ENCODE data around the gene CDH13. TPM values are rescaled to one million over a fixed set of nuclear protein-coding genes. Genes with fewer than 3 reads are reported as not detected.

The CDH13 gene
- total and polyA plus RNA-seq, 2 donors (not counting 1 experiment from before 2014, with no cell fraction given), result 27.6 to 96.7 TPM

DNA sequence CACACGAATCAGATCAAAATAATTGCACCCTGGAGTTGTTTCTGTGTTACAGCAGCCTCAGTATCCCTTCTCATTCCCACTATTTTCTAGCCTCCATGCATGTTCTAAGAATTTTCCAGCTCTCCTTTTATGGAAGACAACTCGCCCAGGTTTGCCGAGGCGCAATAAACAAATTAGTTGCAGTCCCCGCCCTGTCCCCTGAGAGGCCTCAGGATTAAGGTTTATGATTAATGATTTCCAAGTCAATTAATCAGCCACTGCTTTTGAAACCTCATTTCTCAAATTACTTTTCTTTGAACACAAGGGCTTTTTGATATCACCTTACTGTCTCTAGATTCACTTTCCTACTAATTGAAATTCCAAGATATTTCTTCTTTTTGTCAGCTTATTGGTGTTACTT, 1042.7 kb downstream of the CDH13 start:
- TF ChIP-seq, protein P1, sequence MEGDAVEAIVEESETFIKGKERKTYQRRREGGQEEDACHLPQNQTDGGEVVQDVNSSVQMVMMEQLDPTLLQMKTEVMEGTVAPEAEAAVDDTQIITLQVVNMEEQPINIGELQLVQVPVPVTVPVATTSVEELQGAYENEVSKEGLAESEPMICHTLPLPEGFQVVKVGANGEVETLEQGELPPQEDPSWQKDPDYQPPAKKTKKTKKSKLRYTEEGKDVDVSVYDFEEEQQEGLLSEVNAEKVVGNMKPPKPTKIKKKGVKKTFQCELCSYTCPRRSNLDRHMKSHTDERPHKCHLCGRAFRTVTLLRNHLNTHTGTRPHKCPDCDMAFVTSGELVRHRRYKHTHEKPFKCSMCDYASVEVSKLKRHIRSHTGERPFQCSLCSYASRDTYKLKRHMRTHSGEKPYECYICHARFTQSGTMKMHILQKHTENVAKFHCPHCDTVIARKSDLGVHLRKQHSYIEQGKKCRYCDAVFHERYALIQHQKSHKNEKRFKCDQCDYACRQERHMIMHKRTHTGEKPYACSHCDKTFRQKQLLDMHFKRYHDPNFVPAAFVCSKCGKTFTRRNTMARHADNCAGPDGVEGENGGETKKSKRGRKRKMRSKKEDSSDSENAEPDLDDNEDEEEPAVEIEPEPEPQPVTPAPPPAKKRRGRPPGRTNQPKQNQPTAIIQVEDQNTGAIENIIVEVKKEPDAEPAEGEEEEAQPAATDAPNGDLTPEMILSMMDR (conservative IDR thresholded peaks at IDR 0.05 in 1 of 2, IDR thresholded peaks at IDR 0.05 in 1 of 2; ENCODE audit: low read depth in 1 of 2, low read length in 2 of 2), result no peak
- no peak for TF ChIP-seq EZH2 (IDR thresholded peaks at IDR 0.05; ENCODE audit: low read length, missing control alignments)
- H3K27ac ChIP-seq (ENCODE audit: insufficient read depth, low read length), result no peak overlapping the region
- no peaks in the 10 kb centered on the region for H3K79me2 ChIP-seq (ENCODE audit: control insufficient read depth, insufficient read depth, low read length)
- no peaks in the 10 kb centered on the region for H3K9me3 ChIP-seq (ENCODE audit: control insufficient read depth, insufficient read depth, low read depth, low read length)
- no peaks in the 10 kb centered on the region for H3K27me3 ChIP-seq (ENCODE audit: control insufficient read depth, insufficient read depth, low read length)
- no peaks in the 10 kb centered on the region for H4K20me1 ChIP-seq (ENCODE audit: control insufficient read depth, extremely low read depth, insufficient read depth, low read length)
- no peaks in the 10 kb centered on the region for H3K4me1 ChIP-seq (ENCODE audit: control insufficient read depth, extremely low read depth, insufficient read depth, low read length)
- H3K9ac ChIP-seq (ENCODE audit: insufficient read depth, low read length), result no peak overlapping the region
- DNase-seq (ENCODE audit: low read depth in 2 of 2), result no peak
- no peak overlapping the region for H3K4me3 ChIP-seq (replicated peaks in 1 of 4; ENCODE audit: control extremely low read depth in 1 of 4, insufficient read depth in 1 of 4, low read depth in 3 of 4, low read length in 4 of 4)
- H2AFZ ChIP-seq (ENCODE audit: low read length), result no peak overlapping the region
- no peak overlapping the region for H3K4me2 ChIP-seq (ENCODE audit: extremely low read depth, insufficient read depth, low read length)
- no peaks in the 10 kb centered on the region for H3K36me3 ChIP-seq (ENCODE audit: control insufficient read depth, insufficient read depth, low read length)

DNA sequence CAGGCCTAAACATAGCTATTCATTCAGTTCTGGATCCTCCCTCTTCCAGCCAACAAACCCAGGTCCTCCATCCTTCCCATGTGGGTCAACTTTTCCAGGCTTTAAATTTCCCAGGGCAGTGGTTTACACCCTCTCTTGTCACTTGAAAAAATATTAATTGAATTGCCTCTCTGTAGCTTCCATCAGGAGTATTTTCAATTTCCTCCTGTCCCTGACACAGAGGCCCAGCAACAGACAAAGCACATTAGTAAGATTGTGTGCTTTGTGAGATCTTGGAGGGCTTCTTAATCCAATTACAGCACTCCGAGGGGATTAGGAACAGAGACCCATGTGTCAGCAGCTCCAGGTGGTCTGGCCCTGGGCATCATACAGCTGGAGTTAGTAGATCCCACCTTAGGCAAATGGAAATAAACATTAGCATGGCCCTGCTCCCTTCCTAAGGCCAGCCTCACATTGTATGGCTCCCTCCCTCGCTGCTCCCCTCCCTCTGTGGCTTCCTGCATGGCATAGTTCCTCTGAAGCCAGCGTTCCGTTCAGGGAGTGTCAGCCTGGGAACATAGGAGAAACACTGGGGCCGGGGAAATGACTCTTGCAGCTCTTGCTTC, 1048.3 kb downstream of the CDH13 start:
- Histone ChIP-seq H3K36me3 (ENCODE audit: control insufficient read depth, insufficient read depth, low read length) (no peaks in the 10 kb centered on the region), H3K4me1 (ENCODE audit: control insufficient read depth, extremely low read depth, insufficient read depth, low read length) (no peaks in the 10 kb centered on the region), H3K9me3 (ENCODE audit: control insufficient read depth, insufficient read depth, low read depth, low read length) (no peaks in the 10 kb centered on the region), H2AFZ (ENCODE audit: low read length) (no peak overlapping the region), H3K79me2 (ENCODE audit: control insufficient read depth, insufficient read depth, low read length) (no peaks in the 10 kb centered on the region), H3K4me2 (ENCODE audit: extremely low read depth, insufficient read depth, low read length) (no peak overlapping the region), H3K27ac (ENCODE audit: insufficient read depth, low read length) (no peak overlapping the region), H3K27me3 (ENCODE audit: control insufficient read depth, insufficient read depth, low read length) (no peaks in the 10 kb centered on the region), H3K4me3 (replicated peaks in 1 of 4; ENCODE audit: control extremely low read depth in 1 of 4, insufficient read depth in 1 of 4, low read depth in 3 of 4, low read length in 4 of 4) (no peak overlapping the region), H4K20me1 (ENCODE audit: control insufficient read depth, extremely low read depth, insufficient read depth, low read length) (no peaks in the 10 kb centered on the region), H3K9ac (ENCODE audit: insufficient read depth, low read length) (no peak overlapping the region)
- no peak for DNase-seq (ENCODE audit: low read depth in 2 of 2)
- TF ChIP-seq, protein P1 (conservative IDR thresholded peaks at IDR 0.05 in 1 of 2, IDR thresholded peaks at IDR 0.05 in 1 of 2; ENCODE audit: low read depth in 1 of 2, low read length in 2 of 2), result no peak
- TF ChIP-seq EZH2 (IDR thresholded peaks at IDR 0.05; ENCODE audit: low read length, missing control alignments), result no peak

DNA sequence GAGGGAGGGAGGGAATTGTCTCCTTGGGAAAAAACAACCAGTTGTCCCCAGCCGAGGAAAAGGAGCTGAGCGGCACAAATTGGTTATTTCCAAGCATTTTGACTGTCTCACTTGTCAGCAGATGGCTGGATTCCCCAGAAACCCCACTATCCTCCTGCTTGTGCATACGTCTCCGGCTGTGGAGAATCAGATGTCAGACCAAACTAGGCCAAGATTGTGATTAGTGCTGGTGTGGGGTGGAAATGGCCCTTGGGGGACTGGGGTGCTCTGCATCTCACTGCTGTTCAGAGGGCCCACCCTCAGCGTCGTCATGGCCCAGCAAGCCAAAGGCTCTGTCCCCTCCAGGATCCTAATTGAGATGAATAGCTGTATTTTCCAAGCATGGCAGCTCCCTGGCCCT, 1049.3 kb downstream of the CDH13 start:
- Histone ChIP-seq H3K4me1 (ENCODE audit: control insufficient read depth, extremely low read depth, insufficient read depth, low read length) (no peaks in the 10 kb centered on the region), H3K4me2 (ENCODE audit: extremely low read depth, insufficient read depth, low read length) (no peak overlapping the region), H4K20me1 (ENCODE audit: control insufficient read depth, extremely low read depth, insufficient read depth, low read length) (no peaks in the 10 kb centered on the region), H3K27ac (ENCODE audit: insufficient read depth, low read length) (no peak overlapping the region), H3K4me3 (replicated peaks in 1 of 4; ENCODE audit: control extremely low read depth in 1 of 4, insufficient read depth in 1 of 4, low read depth in 3 of 4, low read length in 4 of 4) (no peak overlapping the region), H3K9me3 (ENCODE audit: control insufficient read depth, insufficient read depth, low read depth, low read length) (no peaks in the 10 kb centered on the region), H2AFZ (ENCODE audit: low read length) (no peak overlapping the region), H3K9ac (ENCODE audit: insufficient read depth, low read length) (no peak overlapping the region), H3K27me3 (ENCODE audit: control insufficient read depth, insufficient read depth, low read length) (no peaks in the 10 kb centered on the region), H3K36me3 (ENCODE audit: control insufficient read depth, insufficient read depth, low read length) (no peaks in the 10 kb centered on the region), H3K79me2 (ENCODE audit: control insufficient read depth, insufficient read depth, low read length) (no peaks in the 10 kb centered on the region)
- DNase-seq (ENCODE audit: low read depth in 2 of 2), result no peak
- TF ChIP-seq EZH2 (IDR thresholded peaks at IDR 0.05; ENCODE audit: low read length, missing control alignments), result no peak
- TF ChIP-seq, protein P1 (conservative IDR thresholded peaks at IDR 0.05 in 1 of 2, IDR thresholded peaks at IDR 0.05 in 1 of 2; ENCODE audit: low read depth in 1 of 2, low read length in 2 of 2), result no peak

Measured in fibroblast of lung (primary cell).